Measurements from ENCODE around the gene DISP2.

DISP2 gene

GRCh38 chr15:40327457-40327856 lies 30.6 kb upstream of the DISP2 start:
- peak; percentile 56 for DNase-seq

- DNase-seq, result no peak
Measured at GRCh38 chr15:40328176-40328575, 29.8 kb upstream of the DISP2 start.

GRCh38 chr15:40328751-40329150 lies 29.3 kb upstream of the DISP2 start:
- peak; percentile 53 for DNase-seq

GRCh38 chr15:40329804-40330203 lies 28.2 kb upstream of the DISP2 start:
- no peak for DNase-seq

GRCh38 chr15:40330368-40330836 lies 27.6 kb upstream of the DISP2 start:
- peak; percentile 93 for DNase-seq

- DNase-seq, result no peak
Measured at GRCh38 chr15:40331026-40331425, 27.0 kb upstream of the DISP2 start.

- DNase-seq, result no peak
Measured at GRCh38 chr15:40331637-40332036, 26.4 kb upstream of the DISP2 start.

GRCh38 chr15:40332113-40332781 lies 25.8 kb upstream of the DISP2 start:
- DNase-seq, result peak; percentile 68

- peak; percentile 94 for DNase-seq
Measured at GRCh38 chr15:40333922-40334492, 24.0 kb upstream of the DISP2 start.

GRCh38 chr15:40334541-40334940 lies 23.5 kb upstream of the DISP2 start:
- DNase-seq, result no peak

GRCh38 chr15:40334941-40335795 lies 22.9 kb upstream of the DISP2 start:
- no peak for DNase-seq

GRCh38 chr15:40335938-40336743 lies 21.9 kb upstream of the DISP2 start:
- no peak for DNase-seq

- peak; percentile 81 for DNase-seq
Measured at GRCh38 chr15:40336744-40337122, 21.3 kb upstream of the DISP2 start.

- no peak for DNase-seq
Measured at GRCh38 chr15:40337597-40337996, 20.4 kb upstream of the DISP2 start.

- DNase-seq, result peak; percentile 95
Measured at GRCh38 chr15:40338041-40338657, 19.9 kb upstream of the DISP2 start.

GRCh38 chr15:40338921-40339620 lies 18.9 kb upstream of the DISP2 start:
- DNase-seq, result no peak

- no peak for DNase-seq
Measured at GRCh38 chr15:40339621-40339945, 18.4 kb upstream of the DISP2 start.

- no peak for DNase-seq
Measured at GRCh38 chr15:40340038-40340739, 17.8 kb upstream of the DISP2 start.

GRCh38 chr15:40340740-40341400 lies 17.1 kb upstream of the DISP2 start, which contains the start of gene CCDC9B:
TSS of gene CCDC9B (minus strand) at chr15:40340939. CDS start at chr15:40340819, 120 bp downstream.
- peak; percentile 93 for DNase-seq
